ENCODE measurements around the gene TPD52L2.

The TPD52L2 gene

DNA sequence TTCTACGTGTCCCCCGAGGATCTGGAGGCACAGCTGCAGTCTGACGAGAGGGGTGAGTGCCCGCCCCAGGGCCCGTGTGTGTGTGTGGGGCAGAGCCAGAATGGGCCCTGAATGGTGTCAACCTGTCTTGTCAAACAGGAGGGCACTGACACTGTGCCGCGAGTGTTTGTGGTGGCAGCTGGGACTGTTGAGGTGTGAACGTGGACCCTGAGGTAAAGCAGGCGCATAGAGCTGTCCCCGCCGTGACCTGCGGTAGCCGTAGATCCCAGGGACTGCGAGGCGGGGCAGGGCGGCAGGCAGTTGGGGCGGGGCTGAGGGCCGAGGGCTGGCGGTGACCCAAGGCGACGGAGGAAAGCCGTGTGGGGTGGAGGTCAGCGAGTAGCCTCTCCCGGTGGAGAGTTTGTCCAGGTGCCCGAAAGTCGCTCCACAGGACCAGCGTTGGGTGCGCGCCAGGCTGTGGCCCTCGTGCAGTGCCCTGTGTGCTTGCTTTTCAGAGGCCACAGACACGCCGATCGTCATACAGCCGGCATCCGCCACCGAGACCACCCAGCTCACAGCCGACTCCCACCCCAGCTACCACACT, 66.0 kb downstream of the TPD52L2 start:
- no peak for DNase-seq (ENCODE audit: low read depth in 1 of 2, low spot score in 1 of 2)

DNA sequence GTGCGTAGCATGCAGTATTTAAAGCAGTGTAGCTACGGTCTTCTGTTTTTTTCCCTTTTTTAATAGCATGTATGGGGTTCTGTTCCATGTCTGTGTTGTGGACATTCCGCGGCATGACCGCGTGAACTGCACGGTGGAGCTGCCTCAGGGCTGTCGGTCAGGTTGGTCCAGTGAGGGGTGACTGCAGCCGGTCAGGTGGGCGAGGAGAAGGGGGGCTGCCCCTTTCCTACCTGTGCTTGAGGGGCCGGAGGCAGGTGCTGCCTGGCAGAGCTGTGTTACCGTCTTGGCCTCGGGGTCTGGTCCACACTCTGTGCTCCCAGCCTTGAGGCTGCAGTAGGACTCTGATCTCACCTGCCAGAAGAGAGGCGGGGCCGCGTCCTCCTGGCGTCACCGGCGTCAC, 66.7 kb downstream of the TPD52L2 start:
- DNase-seq (ENCODE audit: low read depth in 1 of 2, low spot score in 1 of 2) = no peak

DNA sequence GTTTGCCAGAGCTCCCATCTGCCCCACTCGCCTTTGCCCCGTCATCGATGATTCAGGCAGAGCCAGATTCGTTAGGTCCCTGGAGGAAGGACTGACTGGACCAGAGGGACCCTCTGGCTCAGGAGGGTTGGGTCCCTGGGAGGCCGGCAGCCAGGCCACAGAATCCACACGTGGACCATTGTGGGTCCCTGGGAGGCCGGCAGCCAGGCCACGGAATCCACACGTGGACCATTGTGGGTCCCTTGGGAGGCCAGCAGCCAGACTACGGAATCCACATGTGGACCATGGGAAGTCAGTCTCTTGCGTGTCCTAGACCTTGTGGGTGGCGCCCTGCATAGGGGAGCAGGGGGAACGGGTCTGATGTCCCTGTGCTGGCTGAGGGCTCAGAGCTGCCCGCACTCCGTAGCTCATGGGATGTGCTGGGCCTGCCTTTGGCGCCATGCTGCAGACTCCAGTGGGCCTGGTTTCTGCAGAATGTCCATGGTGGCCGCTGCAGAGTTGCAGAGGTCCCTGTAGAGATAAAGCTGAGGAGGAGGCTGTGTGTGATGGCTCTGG, 67.6 kb downstream of the TPD52L2 start:
- DNase-seq (ENCODE audit: low read depth in 1 of 2, low spot score in 1 of 2) = no peak

DNA sequence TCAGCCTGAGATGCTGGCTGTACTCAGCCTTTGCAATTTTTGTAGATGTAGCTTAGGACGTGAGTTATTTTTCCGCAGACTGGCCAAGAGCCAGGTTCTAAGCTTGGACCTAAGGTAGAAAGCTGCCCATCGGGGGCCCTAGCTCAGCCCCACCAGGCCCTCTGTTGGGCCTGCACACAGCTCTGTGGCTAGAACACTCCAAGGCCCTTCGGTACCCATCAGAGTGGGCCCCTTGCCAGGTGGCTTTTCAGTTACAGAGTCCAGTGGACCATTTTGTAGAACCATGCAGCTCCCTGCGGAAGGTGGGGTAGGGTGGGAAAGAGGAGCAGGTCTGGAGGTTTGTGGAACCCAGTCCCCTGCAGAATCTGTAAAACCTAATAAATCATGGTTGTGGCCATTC, 68.6 kb downstream of the TPD52L2 start:
- no peak for DNase-seq (ENCODE audit: low read depth in 1 of 2, low spot score in 1 of 2)

DNA sequence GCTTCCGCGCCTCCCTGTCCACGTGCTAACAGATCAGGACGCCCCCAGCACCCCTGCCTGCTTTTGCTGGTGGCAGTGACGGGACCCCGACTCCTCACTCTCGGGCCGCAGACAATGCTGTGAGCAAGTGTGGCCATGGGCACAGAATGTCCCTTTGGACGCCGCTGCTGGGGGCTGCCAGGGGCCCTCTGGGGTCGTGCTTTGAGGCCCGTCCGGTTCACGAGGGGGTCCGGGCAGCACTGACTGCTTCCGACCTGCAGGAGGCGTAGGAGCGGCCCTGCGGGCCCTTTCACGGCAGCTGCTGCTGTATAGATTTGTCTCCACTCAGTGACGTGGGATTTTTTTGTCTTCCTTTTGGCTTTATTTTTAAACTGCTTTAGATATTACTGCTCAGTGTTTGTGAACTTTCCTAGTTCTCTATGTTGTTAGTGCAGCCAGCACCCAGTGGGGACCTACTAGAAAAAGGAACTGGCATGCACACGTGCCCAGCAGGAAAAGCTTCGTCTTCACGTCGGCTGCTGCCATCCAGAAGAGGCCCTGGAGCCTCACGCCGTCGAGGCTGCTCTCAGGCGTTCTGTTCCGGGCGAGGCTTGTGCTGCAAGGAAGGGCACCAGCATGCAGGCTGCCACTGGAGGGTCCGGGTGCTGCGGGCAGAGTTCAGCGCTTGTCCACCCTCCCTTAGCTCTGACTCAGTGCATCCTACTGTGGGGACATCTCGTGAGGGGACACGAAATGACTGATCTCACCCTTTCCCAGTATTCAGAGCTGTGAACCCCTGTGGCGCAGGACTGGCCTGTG, 69.4 kb downstream of the TPD52L2 start:
- DNase-seq (ENCODE audit: low read depth in 1 of 2, low spot score in 1 of 2) = no peak

DNA sequence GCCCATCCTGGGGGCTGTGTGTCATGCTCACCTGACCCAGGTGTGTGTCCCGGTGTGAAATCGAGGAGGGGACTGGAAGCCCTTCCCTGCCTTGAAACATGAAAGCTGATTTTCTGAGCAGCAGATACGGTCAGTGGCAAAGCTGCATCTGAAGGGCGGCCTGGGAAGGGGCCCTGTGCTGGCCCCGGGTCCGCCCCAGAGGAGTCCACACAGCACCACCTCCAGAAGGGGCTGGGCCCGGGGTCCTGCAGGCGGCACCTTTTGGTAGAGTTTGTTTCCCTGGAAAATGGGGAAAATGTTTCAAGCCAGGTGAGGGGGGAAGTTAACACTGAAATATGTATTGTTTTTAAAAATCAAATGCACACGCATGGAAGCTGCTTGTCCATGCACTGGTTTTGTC, 70.4 kb downstream of the TPD52L2 start:
- DNase-seq (ENCODE audit: low read depth in 1 of 2, low spot score in 1 of 2) = no peak

DNA sequence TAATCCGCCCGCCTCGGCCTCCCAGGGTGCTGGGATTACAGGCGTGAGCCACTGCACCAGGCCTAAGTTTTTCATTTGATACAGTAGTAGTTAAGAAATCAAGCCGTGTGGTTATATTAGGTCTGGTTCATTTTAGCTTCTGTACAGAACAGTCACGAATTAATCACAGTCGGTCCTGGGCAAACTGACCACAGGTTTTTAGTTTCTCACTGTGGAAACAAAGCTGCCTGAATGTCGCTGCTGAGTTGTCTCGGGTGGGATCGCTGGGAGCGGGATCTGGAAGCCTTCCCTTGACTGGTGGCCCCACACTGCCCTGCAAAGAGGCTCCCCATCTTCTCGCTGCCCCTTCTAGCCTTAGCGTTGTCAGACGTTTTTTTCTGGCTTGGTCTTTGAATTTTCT, 72.5 kb downstream of the TPD52L2 start:
- no peak for DNase-seq (ENCODE audit: low read depth in 1 of 2, low spot score in 1 of 2)

DNA sequence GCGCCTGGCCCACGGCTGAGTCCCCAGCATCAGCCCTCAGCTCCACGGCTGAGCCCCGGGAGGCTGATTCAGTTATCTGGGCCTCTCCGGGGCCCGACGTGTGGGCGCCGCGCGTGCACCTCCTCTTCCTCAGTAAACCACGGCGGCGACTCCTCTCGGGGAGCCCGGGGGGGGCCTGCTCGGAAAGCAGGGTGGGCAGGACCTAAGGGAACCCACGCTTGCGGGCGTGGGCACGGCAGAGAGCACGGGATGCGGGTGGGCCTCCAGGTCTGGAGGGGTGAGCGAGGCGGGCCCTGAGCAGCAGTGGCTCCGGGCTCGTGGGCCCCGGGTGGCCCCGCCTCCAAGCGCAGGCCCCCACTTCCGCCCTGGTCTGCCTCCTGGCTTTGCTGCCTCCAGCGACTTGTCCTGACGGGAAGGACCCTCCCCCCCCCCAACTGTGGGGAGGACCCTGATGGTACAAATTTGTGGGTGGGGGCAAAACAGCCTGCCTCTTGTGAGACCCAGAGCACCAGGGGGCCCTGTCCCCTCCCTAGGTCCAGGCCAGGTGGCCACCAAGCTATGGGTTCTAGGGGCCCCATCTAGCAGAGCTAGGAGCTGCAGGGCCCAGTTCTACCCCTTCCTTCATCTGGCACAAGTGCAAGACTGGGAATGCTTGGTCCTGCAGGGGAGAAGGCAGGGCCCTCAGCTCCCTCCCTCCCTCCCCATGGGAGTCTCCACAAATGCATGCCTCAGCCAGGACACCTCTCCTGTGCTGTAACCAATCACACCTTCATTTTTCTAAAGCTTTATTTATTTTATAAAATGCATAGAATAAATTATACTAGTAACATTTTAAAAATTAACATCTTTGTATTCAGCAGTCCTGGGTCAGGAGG, 74.2 kb downstream of the TPD52L2 start:
- no peak for DNase-seq (ENCODE audit: low read depth in 1 of 2, low spot score in 1 of 2)

DNA sequence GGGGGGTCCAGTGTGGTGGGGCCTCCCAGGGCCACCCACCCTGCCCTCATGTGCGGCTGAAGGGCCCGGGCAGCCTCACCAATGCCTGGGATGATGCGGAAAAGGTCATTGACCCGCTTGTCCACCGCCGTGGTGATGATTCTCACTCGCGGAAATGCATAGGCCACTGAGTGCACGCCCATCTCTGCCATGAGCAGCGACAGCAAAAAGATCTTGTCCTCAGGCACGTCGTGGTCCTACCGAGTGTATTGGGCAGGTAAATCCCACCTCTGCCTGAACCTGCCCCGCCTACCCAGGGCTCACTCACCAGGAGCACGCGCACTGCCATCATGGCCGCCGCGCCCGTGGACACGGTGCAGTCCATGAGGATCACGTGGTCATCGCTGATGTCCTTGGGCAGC, 75.0 kb downstream of the TPD52L2 start:
- DNase-seq (ENCODE audit: low read depth in 1 of 2, low spot score in 1 of 2) = no peak

DNA sequence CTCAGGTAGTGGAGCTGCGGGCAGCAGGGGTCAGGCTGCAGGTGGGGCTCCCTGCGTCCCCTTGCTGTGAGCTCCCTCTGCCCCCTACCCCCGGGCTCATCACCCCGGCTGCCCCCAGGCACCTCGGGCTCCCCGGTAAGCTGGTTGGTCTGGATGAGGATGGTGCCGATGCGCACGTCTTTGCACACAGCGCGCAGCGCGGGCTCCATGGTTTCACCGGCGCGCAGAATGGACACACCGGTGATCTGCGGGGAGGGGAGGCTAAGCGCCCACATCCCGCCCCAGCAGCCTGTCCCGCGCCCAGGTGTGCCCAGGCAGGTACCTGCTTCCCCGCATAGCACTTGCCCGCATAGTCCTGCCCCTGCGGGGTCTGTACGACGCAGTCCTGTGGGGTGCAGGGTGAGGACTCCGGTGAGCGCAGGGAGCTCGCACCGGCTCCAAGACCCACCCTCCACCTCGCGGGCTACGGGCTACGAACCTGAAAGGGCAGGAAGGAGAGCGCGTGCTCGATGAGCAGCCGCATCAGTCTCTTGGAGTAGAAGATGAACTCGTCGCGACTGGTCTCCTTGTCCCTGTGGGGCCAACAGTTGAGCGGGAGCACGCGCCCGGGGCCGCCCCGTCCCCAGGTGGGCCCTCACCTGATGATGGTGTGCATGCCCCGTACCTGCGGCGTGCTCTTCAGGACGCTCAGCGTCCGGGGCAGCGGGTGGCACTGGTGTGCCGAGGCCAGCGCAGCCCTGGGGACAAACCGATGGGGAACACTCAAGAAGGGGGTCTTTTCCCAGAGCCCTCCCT, 75.6 kb downstream of the TPD52L2 start:
- DNase-seq (ENCODE audit: low read depth in 1 of 2, low spot score in 1 of 2) = no peak

All from activated CD4-positive, alpha-beta T cell treated with anti-CD3 and anti-CD28 coated beads, Interleukin-2, amount 50 U/mL, for 24 hours (primary cell).